Activated naive CD8-positive, alpha-beta T cell treated with anti-CD3 and anti-CD28 coated beads for 36 hours (primary cell): ENCODE results near the gene LRBA. TPM values are rescaled to one million over a fixed set of nuclear protein-coding genes. Genes with fewer than 3 reads are reported as not detected.
A peak's percentile ranks its signal among the peaks of the same experiment; 100 is the strongest.

Experiments used
- DNase-seq: peaks from one replicate; pipeline ENCODE4 v3.0.0; 2021
- H3K27ac Mint-ChIP-seq: one replicate; pipeline ENCODE4 v1.8.0; 2022; ENCODE audit warnings: mild to moderate bottlenecking, moderate library complexity, mixed read lengths
- H3K27me3 Mint-ChIP-seq: one replicate; pipeline ENCODE4 v1.8.0; 2022; ENCODE audit warnings: mild to moderate bottlenecking, mixed read lengths
- H3K36me3 Mint-ChIP-seq: one replicate; pipeline ENCODE4 v1.8.0; 2021; ENCODE audit warnings: mild to moderate bottlenecking, mixed read lengths
- H3K4me1 Mint-ChIP-seq: one replicate; pipeline ENCODE4 v1.8.0; 2021; ENCODE audit warnings: mixed read lengths
- H3K4me3 Mint-ChIP-seq: one replicate; pipeline ENCODE4 v1.8.0; 2022; ENCODE audit warnings: mild to moderate bottlenecking, moderate library complexity, mixed read lengths
- H3K9me3 Mint-ChIP-seq: one replicate; pipeline ENCODE4 v1.8.0; 2022; ENCODE audit warnings: mixed read lengths
- total RNA-seq, 2 experiments: library from RNA; stranded (reverse); gene quantifications; one replicate each; pipeline ENCODE4 v1.2.3, GENCODE V29; 2021

LRBA gene
- total RNA-seq, 2 experiments from 2014 or later = 52.5 to 61.2 TPM

DNA sequence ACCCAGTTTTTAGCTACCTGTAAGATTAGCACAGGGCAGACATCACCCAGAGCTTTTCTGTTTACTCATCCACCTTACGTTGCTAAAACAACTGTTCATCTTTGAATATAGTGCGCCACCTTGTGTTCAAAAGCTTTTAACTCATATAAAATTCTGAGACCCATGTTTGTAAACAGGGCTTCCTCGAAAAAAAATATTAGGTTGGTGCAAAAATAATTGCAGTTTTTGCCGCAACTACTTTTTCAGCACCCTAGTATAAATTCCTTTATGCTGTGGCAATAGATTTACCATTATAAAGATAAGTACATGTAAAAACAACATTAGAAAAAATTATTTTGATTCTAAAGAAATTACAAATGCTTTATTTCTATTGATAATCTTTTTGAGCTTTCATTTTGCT, 147.9 kb downstream of the LRBA start:
- H3K4me3 Mint-ChIP-seq = no peak overlapping the region
- no peak for DNase-seq
- H3K27ac Mint-ChIP-seq = no peak overlapping the region
- H3K27me3 Mint-ChIP-seq = no peaks in the 10 kb centered on the region
- H3K4me1 Mint-ChIP-seq = no peaks in the 10 kb centered on the region
- peaks cover 3% of the 10 kb centered on the region for H3K36me3 Mint-ChIP-seq
- H3K9me3 Mint-ChIP-seq = no peaks in the 10 kb centered on the region

GRCh38 chr4:150863456-150863855, 151.6 kb downstream of the LRBA start:
- no peak overlapping the region for H3K4me3 Mint-ChIP-seq
- H3K27me3 Mint-ChIP-seq = no peaks in the 10 kb centered on the region
- H3K4me1 Mint-ChIP-seq = no peaks in the 10 kb centered on the region
- no peak overlapping the region for H3K27ac Mint-ChIP-seq
- no peaks in the 10 kb centered on the region for H3K9me3 Mint-ChIP-seq
- no peak for DNase-seq
- peaks cover 6% of the 10 kb centered on the region for H3K36me3 Mint-ChIP-seq

DNA sequence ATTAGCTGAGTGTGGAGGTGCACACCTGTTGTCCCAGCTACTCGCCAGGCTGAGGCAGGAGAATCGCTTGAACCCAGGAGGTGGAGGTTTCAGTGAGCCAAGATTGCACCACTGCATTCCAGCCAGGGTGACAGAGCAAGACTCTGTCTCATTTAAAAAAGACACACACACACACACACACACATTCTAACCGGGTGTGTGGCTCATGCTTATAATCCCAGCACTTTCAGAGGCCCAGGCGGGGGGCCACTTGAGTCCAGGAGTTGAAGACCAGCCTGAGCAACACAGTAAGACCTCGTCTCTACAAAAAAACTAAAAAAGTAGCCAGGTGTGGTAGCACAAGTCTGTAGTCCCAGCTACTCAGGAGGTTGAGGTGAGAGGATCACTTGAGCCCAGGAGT, 152.3 kb downstream of the LRBA start:
- H3K4me1 Mint-ChIP-seq = no peaks in the 10 kb centered on the region
- H3K27ac Mint-ChIP-seq = no peak overlapping the region
- no peak overlapping the region for H3K4me3 Mint-ChIP-seq
- peaks cover 6% of the 10 kb centered on the region for H3K36me3 Mint-ChIP-seq
- no peaks in the 10 kb centered on the region for H3K9me3 Mint-ChIP-seq
- H3K27me3 Mint-ChIP-seq = no peaks in the 10 kb centered on the region
- no peak for DNase-seq

DNA sequence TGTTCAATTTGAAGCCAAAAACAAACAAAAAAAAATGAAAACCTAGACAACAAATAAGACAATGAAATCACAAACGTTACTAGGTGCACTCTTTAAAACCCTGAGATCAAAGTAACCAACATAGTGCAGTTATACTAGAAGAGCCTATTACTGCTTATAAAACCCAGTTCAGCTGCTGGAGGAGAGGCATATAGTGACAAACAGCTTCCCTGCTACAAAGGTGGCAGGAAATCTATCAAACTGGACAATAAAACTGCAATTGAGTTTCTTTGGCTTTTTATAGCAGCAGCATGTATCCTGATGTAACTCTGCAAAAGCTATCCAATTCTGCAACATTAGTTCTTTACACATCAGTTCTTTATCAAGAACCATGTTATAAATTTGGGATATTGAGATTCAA, 155.6 kb downstream of the LRBA start:
- no peak for DNase-seq
- H3K4me1 Mint-ChIP-seq = no peaks in the 10 kb centered on the region
- H3K36me3 Mint-ChIP-seq = peaks cover 9% of the 10 kb centered on the region
- H3K27me3 Mint-ChIP-seq = no peaks in the 10 kb centered on the region
- H3K4me3 Mint-ChIP-seq = no peak overlapping the region
- no peak overlapping the region for H3K27ac Mint-ChIP-seq
- no peaks in the 10 kb centered on the region for H3K9me3 Mint-ChIP-seq

DNA sequence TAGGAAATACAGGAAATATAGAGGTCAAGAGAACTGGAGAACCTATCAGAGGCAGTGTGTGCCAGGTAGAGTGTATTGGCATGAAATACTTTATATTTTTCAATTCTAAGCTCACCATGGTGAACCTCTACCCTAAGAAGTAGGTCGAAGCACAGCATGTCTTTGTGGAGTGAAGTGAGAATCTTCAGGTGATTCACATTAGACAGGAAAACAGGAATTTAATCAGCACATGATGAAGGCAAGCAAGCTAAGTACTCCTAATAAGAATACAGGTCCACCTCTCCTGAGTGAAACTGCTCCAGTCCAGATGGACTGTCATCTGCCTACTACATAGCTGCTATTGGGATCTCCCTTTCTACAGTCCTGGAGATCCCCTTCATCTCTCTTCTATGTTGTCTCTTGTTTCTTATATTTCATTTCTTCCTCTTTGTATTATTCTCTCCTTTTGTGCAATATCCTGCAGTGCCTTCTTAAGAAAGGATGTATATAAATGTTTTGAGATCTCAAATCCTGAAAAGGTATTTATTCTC, 159.0 kb downstream of the LRBA start:
- no peak for DNase-seq
- H3K27me3 Mint-ChIP-seq = no peaks in the 10 kb centered on the region
- peaks cover 7% of the 10 kb centered on the region for H3K4me1 Mint-ChIP-seq
- H3K4me3 Mint-ChIP-seq = no peak overlapping the region
- H3K9me3 Mint-ChIP-seq = no peaks in the 10 kb centered on the region
- no peak overlapping the region for H3K27ac Mint-ChIP-seq
- H3K36me3 Mint-ChIP-seq = peaks cover 16% of the 10 kb centered on the region

GRCh38 chr4:150854600-150854999, 160.5 kb downstream of the LRBA start:
- Mint-ChIP-seq H3K36me3 (peaks cover 20% of the 10 kb centered on the region), H3K27me3 (no peaks in the 10 kb centered on the region), H3K27ac (no peak overlapping the region), H3K4me3 (no peak overlapping the region), H3K4me1 (peaks cover 7% of the 10 kb centered on the region), H3K9me3 (no peaks in the 10 kb centered on the region)
- DNase-seq = no peak

- no peak overlapping the region for H3K27ac Mint-ChIP-seq
- H3K9me3 Mint-ChIP-seq = no peaks in the 10 kb centered on the region
- no peak for DNase-seq
- peaks cover 24% of the 10 kb centered on the region for H3K36me3 Mint-ChIP-seq
- H3K4me1 Mint-ChIP-seq = peaks cover 9% of the 10 kb centered on the region
- no peaks in the 10 kb centered on the region for H3K27me3 Mint-ChIP-seq
- H3K4me3 Mint-ChIP-seq = no peak overlapping the region
Observed at GRCh38 chr4:150853882-150854281, 161.2 kb downstream of the LRBA start.

DNA sequence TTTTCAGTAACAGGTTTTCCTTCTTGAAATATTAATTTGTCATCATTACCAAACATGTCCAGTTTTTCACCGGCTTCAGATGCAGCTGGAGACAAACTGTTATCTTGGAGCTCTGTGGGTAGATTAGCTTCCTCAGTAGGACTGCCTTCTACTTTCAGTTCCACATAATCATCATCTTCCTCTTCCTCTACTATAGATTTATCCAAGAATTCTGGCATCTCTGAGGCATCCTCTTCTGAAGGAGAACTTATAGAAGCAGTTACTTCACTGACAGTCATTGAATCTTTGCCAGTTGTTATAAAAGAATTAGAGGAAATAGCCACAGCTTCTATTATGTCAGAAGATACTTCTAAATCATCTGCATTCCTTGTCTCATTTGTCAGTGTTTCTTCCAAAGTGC, 162.9 kb downstream of the LRBA start:
- no peaks in the 10 kb centered on the region for H3K9me3 Mint-ChIP-seq
- no peaks in the 10 kb centered on the region for H3K27me3 Mint-ChIP-seq
- H3K4me1 Mint-ChIP-seq = peaks cover 9% of the 10 kb centered on the region
- no peak overlapping the region for H3K27ac Mint-ChIP-seq
- no peak for DNase-seq
- peaks cover 35% of the 10 kb centered on the region for H3K36me3 Mint-ChIP-seq
- no peak overlapping the region for H3K4me3 Mint-ChIP-seq

DNA sequence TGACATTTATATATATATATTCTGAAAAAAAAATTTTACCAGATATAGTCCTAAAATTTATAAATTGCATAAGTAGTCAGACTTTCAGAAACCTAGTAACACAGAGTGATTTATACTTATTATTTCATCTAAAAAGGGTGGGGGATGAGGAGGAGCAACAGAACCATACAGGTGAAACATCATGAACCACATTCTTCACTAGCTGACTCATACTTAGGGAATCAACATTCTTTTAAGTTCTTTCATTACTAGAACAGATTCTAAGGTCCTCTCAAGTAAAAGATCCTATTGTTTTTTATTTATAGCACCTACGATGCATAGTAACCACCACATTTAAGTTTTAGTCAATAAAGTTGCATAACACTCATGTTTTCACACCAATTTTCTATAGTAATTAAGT, 166.1 kb downstream of the LRBA start:
- Mint-ChIP-seq H3K27me3 (no peaks in the 10 kb centered on the region), H3K4me1 (peaks cover 12% of the 10 kb centered on the region), H3K27ac (no peak overlapping the region), H3K36me3 (peaks cover 51% of the 10 kb centered on the region), H3K9me3 (no peaks in the 10 kb centered on the region), H3K4me3 (no peak overlapping the region)
- DNase-seq = no peak

DNA sequence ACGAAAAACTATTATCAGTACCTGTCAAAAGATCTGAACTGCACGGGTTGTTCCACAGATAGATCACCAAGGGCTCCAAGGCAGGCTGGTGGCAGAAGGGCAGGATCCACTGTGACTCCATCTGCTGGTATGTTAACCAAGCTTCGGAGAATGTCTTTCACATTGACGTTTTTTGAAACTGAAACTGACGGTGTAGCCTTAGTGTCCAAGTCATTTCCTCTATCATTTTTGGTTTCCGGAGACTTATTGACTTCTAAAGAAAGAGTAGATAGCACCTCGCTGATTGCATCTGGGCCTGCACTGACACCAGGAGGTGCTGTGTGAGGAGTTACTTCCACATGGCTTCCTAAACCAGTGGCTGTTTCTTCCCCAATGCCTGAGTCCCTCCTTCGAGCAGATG, 186.9 kb downstream of the LRBA start:
- peaks cover 54% of the 10 kb centered on the region for H3K36me3 Mint-ChIP-seq
- peaks cover 9% of the 10 kb centered on the region for H3K4me1 Mint-ChIP-seq
- peak overlapping the region; percentile 30 for H3K27ac Mint-ChIP-seq
- H3K27me3 Mint-ChIP-seq = no peaks in the 10 kb centered on the region
- peak; percentile 7 for DNase-seq
- no peaks in the 10 kb centered on the region for H3K9me3 Mint-ChIP-seq
- no peak overlapping the region for H3K4me3 Mint-ChIP-seq

GRCh38 chr4:150827226-150827625, 187.9 kb downstream of the LRBA start:
- H3K4me1 Mint-ChIP-seq = peaks cover 9% of the 10 kb centered on the region
- peaks cover 54% of the 10 kb centered on the region for H3K36me3 Mint-ChIP-seq
- DNase-seq = no peak
- H3K27me3 Mint-ChIP-seq = no peaks in the 10 kb centered on the region
- H3K4me3 Mint-ChIP-seq = no peak overlapping the region
- H3K9me3 Mint-ChIP-seq = no peaks in the 10 kb centered on the region
- H3K27ac Mint-ChIP-seq = no peak overlapping the region

DNA sequence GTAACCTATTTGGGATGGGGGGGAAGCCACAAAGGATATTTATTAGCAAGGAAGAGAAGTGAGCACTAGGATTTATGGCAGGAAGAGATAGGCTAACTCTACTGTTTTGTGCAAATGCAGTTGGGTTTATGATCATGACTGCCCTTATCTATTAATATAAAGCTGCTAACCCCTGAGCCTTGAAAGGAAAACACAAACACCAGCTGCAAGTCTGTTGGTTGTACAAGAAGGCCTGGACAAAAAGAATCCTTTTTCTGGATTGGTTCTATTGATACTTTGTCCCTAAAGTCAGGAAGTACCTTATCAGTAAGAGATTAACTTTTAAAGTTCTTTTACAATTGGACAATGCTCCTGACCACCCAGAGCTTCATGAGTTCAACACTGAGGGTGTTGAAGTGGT, 188.8 kb downstream of the LRBA start:
- Mint-ChIP-seq H3K27me3 (no peaks in the 10 kb centered on the region), H3K4me3 (no peak overlapping the region), H3K27ac (no peak overlapping the region), H3K9me3 (no peaks in the 10 kb centered on the region), H3K4me1 (peaks cover 9% of the 10 kb centered on the region), H3K36me3 (peaks cover 58% of the 10 kb centered on the region)
- no peak for DNase-seq

DNA sequence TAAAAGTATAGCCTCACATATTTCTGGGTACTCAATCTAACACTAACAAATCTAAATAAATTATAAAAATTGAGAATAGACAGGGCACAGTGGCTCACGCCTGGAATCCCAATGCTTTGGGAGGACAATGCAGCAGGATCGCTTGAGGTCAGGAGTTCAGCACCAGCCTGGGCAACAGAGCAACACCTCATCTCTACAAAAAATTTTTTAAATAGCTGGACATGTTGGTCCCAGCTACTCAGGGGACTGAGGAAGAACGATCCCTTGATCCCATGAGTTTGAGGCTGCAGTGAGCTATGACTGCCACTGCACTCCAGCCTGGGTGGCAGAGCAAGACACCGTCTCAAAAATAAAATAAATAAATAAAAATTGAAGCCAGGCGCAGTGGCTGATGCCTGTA, 192.7 kb downstream of the LRBA start:
- peaks cover 3% of the 10 kb centered on the region for H3K9me3 Mint-ChIP-seq
- H3K4me1 Mint-ChIP-seq = peaks cover 12% of the 10 kb centered on the region
- H3K4me3 Mint-ChIP-seq = no peak overlapping the region
- no peak for DNase-seq
- no peaks in the 10 kb centered on the region for H3K27me3 Mint-ChIP-seq
- H3K36me3 Mint-ChIP-seq = peaks cover 48% of the 10 kb centered on the region
- no peak overlapping the region for H3K27ac Mint-ChIP-seq

GRCh38 chr4:150821641-150822040, 193.4 kb downstream of the LRBA start:
- Mint-ChIP-seq H3K4me3 (no peak overlapping the region), H3K27me3 (no peaks in the 10 kb centered on the region), H3K27ac (no peak overlapping the region), H3K4me1 (peaks cover 6% of the 10 kb centered on the region), H3K36me3 (peaks cover 44% of the 10 kb centered on the region), H3K9me3 (peaks cover 3% of the 10 kb centered on the region)
- DNase-seq = no peak

- Mint-ChIP-seq H3K27ac (no peak overlapping the region), H3K9me3 (peaks cover 3% of the 10 kb centered on the region)
Observed at GRCh38 chr4:150820409-150820808, 194.7 kb downstream of the LRBA start.

DNA sequence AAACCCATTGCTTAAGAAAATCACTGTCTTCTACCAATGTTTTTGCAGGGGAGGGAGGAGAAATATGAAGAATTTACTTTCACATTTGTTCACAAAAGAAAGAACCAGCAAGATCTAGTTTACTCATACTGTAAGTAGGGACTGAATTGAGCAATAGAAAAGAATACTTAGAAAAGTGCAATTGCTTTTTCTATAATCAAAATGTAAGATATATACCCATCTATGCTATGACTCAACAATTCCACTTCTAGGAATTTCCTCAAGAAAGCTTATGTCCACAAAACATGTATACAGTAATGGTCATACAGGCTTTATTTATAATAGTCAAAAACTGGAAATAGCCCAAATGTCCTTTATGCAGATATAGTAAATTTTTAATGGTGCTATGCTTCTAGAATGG, 196.4 kb downstream of the LRBA start:
- no peak overlapping the region for H3K4me3 Mint-ChIP-seq
- H3K9me3 Mint-ChIP-seq = peaks cover 3% of the 10 kb centered on the region
- peaks cover 34% of the 10 kb centered on the region for H3K36me3 Mint-ChIP-seq
- DNase-seq = no peak
- H3K27ac Mint-ChIP-seq = no peak overlapping the region
- H3K27me3 Mint-ChIP-seq = no peaks in the 10 kb centered on the region
- H3K4me1 Mint-ChIP-seq = peaks cover 6% of the 10 kb centered on the region

More at GRCh38 chr4:150820409-150820808, 194.7 kb downstream of the LRBA start:
- peaks cover 6% of the 10 kb centered on the region for H3K4me1 Mint-ChIP-seq
- no peak for DNase-seq
- H3K27me3 Mint-ChIP-seq = no peaks in the 10 kb centered on the region
- H3K4me3 Mint-ChIP-seq = no peak overlapping the region
- peaks cover 40% of the 10 kb centered on the region for H3K36me3 Mint-ChIP-seq
